GM23248 (cell line): ENCODE data around the gene PDGFC.

Experiments
- EZH2 ChIP-seq: fragments of 200-600 bp; sonication (generic); IDR thresholded peaks from 2 replicates; pipeline ENCODE4 v1.6.1; 2018; ENCODE audit warnings: antibody characterized with exemption, mild to moderate bottlenecking; ENCODE audit not compliant: insufficient read depth, poor library complexity, severe bottlenecking
- EZH2phosphoT487 ChIP-seq: fragments of 200-600 bp; sonication (generic); IDR thresholded peaks from 2 replicates; pipeline ENCODE4 v1.6.1; 2018; ENCODE audit warnings: antibody characterized with exemption, moderate library complexity, mild to moderate bottlenecking, low read depth; ENCODE audit not compliant: insufficient read depth

GRCh38 chr4:156983366-156983765 is 11.8 kb upstream of the PDGFC start:
- TF ChIP-seq EZH2phosphoT487 (no peak), EZH2 (no peak)
